Astrocyte of the spinal cord (primary cell): Measurements from ENCODE around the gene MIER3.
"Not testable (repeated sequence)": the region's sequence is repeated elsewhere in the genome, so short reads cannot be mapped to it uniquely, and the experiment has no call there.

Experiments used
- DNase-seq: peaks from one replicate; pipeline ENCODE4 v3.0.0; 2011; ENCODE audit warnings: low read depth, low spot score
- H3K4me3 ChIP-seq: 2 replicates; pipeline ENCODE4 v1.5.1; 2011; ENCODE audit warnings: low read depth, mild to moderate bottlenecking, low read length, moderate library complexity
- in situ Hi-C: cut with HindIII; loops from 2 replicates; pipeline ENCODE4 v1.10.0; 2017; ENCODE audit warnings: low sequenced_read_pairs
- TF ChIP-seq, protein P1 (sequence below): IDR thresholded peaks from 2 replicates; pipeline ENCODE4 v1.5.1; 2012; ENCODE audit warnings: low read depth, mild to moderate bottlenecking, low read length, inconsistent platforms

The MIER3 gene

DNA sequence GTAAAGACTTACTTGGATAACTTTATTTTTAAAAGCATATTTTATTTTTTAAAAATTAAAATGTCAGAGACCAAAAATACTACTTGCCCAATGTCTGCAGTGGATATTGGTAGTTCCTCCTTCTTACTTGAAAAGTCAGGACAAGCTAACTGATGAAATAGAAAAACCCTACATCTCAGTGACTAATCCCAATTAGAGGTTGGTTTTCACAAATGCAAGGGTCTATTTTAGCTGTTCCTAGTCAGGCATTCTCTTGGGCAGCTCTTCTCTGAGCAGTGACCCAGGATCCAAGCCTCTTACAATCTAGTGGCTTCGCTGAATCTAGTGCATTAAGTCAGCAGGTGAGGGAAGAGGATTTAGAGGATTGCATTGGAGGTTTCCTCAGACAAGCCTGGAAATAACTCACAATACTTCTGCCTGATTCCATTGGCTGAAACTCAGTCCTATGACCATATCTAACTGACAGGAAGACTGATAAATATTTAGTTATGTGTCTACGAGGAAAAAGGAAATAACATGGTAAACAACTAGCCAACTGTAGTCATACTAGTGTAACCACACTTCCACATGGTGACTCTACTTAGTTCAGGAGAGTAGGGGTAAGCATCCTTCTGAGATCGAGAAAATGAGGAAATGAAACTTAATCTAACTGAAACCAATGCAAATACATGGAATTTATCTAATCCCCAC is 34.2 kb upstream of the MIER3 start:
- in situ Hi-C loops = no loop called here
- DNase-seq = no peak
- H3K4me3 ChIP-seq = no peak overlapping the region
- TF ChIP-seq, protein P1, sequence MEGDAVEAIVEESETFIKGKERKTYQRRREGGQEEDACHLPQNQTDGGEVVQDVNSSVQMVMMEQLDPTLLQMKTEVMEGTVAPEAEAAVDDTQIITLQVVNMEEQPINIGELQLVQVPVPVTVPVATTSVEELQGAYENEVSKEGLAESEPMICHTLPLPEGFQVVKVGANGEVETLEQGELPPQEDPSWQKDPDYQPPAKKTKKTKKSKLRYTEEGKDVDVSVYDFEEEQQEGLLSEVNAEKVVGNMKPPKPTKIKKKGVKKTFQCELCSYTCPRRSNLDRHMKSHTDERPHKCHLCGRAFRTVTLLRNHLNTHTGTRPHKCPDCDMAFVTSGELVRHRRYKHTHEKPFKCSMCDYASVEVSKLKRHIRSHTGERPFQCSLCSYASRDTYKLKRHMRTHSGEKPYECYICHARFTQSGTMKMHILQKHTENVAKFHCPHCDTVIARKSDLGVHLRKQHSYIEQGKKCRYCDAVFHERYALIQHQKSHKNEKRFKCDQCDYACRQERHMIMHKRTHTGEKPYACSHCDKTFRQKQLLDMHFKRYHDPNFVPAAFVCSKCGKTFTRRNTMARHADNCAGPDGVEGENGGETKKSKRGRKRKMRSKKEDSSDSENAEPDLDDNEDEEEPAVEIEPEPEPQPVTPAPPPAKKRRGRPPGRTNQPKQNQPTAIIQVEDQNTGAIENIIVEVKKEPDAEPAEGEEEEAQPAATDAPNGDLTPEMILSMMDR = no peak

DNA sequence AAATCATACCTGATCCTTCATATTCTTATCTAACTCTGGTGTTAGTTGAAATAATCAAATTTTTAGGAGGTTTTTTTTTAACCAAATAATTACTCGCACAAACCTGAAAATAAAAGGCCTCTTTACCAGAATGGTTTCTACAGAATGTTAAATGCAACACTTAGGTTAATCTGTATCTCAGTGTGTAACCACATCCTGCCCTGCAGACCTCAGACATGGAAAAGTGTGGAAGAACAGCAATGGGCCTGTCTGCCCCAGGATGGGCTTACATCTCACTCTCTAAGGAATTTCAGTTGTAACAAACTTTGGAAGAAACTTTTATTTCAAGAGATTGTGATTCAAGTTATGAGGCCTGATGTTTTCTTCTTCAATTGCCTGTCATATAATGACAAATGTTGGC is 32.5 kb upstream of the MIER3 start:
- H3K4me3 ChIP-seq = no peak overlapping the region
- DNase-seq = no peak
- TF ChIP-seq, protein P1 = no peak
- in situ Hi-C loops = no loop called here

DNA sequence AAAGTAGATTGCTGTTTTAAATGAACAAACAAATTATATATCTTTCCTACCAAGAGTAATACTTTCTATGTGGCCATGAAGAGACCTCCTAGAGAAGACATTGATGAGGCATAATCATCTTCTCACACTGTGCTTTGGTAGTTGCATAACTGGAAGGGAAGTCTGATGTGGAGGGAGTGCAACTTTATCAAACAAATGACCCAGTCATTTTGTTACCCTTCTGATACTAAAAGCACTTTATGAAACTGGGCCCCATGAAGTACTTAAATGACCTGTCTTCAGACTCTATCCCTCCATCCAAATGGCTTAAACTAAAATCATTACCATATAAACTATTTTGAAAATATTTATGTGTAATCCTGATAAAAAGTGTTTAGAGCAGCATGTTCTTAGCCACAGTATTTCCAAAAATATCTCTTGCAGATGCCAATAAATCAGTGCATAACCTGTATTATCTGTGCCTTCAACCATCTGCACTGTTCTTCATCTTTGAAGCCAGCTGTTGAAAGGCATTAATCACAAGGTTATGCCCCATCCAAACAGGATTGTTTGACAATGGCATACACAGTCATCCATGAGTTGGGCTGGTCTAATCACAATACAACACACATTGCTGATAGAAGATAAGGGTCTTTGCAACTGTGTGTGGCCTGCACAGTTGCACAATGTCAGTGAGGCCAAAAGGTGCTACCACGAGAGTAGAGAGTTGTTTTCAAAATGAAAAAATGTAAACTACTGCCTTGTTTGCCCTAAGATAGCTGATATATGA is 31.9 kb upstream of the MIER3 start:
- H3K4me3 ChIP-seq = no peak overlapping the region
- DNase-seq = no peak
- TF ChIP-seq, protein P1 = no peak
- in situ Hi-C loops = no loop called here

DNA sequence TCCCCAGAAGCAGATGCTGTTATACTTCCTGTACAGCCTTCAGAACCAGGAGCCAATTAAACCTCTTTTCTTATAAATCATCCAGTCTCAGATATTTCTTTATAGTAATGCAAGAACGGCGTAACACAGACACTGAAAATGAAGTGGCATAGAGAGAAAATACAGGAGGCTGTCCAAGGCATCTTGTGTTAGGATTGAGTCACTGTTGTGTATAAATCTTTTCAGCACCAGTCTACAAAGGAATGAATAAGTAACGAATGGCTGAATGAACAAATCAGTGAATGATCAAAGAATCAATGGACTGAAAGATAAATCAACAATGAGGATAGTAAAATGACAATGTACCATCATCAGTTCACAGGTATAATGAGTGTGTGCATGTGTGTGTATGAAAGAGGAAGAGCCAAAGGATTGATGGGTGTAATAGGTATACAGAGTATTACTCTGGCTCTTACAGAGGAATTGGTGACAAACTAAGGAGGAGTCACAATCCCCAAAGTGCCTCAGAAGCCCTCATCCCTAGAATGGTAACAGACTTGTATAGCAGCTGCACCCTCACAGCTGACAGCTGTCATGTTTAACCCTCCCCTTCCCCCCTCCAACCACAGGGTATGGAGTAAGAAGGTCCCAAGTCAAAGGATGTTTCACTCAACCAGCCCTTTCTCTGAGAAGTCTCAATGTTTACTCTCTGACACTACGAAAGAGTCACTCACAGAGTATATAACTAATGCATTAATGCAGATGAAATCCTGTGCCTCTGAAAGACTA is 29.8 kb upstream of the MIER3 start:
- TF ChIP-seq, protein P1 = no peak
- H3K4me3 ChIP-seq = no peak overlapping the region
- in situ Hi-C loops = no loop called here
- DNase-seq = no peak

DNA sequence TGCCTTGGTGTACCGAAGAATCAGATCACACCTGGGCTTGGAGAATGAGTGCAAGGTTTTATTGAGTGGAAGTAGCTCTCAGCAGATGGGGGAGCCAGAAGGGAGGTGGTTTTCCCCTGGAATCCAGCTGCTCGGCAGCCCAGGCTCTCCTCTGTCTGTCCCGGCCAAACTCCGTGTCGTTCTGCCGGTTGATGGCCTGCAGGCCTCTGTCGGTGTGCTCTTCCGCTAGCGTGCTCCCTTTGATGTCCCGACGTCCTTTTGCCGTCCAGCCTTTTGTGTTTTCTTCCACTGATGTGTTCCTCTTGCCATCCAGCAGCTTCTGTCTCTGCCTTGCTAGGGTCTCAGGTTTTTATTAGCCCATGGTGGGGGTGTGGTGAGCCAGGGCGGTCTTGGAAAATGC is 28.0 kb upstream of the MIER3 start:
- no peak overlapping the region for H3K4me3 ChIP-seq
- TF ChIP-seq, protein P1 = no peak
- in situ Hi-C loops = no loop called here
- DNase-seq = no peak

DNA sequence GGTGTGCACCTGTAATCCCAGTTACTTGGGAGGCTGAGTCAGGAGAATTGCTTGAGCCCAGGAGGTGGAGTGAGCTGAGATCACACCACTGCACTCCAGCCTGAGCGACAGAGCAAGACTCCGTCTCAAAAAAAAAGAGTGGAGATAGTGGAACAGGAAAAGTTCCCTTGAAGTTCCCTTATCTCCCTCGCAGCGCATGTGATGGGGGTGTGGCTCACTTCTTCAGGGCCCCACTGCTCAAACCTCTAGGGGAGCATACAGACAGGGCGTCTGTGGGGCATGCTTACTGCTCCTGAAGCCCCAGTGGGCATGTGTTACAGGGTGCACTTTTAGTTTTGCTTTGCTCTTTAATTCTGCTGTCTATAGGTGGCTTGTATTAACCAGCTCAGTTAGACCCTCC is 27.6 kb upstream of the MIER3 start:
- in situ Hi-C loops = not testable (repeated sequence)

More for the DNA sequence above, 27.6 kb upstream of the MIER3 start:
- not testable (repeated sequence) for H3K4me3 ChIP-seq, DNase-seq
